ENCODE data around the gene SPAG9.

DNA sequence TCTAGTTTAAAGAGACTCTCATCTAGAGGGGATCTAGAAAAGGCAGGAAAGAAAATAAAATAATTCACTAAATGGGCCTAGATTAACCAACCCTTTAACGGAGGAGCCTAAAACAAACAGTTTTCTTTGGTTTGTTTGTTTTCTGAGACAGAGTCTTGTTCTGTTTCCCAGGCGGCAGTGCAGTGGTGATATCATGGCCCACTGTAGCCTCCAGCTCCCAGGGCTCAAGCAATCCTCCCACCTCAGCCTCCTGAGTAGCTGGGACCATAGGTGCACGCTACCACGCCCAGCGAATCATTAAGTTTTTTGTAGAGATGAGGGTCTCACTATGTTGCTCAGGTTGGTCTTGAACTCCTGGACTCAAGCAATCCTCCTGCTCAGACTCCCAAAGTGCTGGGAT, 132.2 kb downstream of the SPAG9 start:
- TF ChIP-seq POLR2AphosphoS5 (IDR thresholded peaks at IDR 0.05; ENCODE audit: low read depth, low read length) (no peak), POLR2A (IDR thresholded peaks at IDR 0.05; ENCODE audit: low read depth, low read length) (no peak), TAF1 (IDR thresholded peaks at IDR 0.05; ENCODE audit: borderline replicate concordance, low read depth, low read length) (no peak)

Data from GM12892 (cell line).